HEK293 (cell line): ENCODE data around the gene FRMD4A.

ENCODE experiments used
- BCL6B ChIP-seq: fragments of 450-650 bp; formaldehyde crosslinking; IDR thresholded peaks from 2 replicates; pipeline ENCODE4 v1.5.1; 2017; ENCODE audit warnings: missing biosample characterization, missing genetic modification characterization
- GFI1B ChIP-seq: fragments of 450-650 bp; formaldehyde crosslinking; IDR thresholded peaks from 2 replicates; pipeline ENCODE4 v1.5.1; 2016; ENCODE audit warnings: missing biosample characterization, missing genetic modification characterization
- KLF16 ChIP-seq: fragments of 450-650 bp; formaldehyde crosslinking; IDR thresholded peaks from 2 replicates; pipeline ENCODE4 v1.5.1; 2017; ENCODE audit warnings: missing biosample characterization, missing genetic modification characterization
- TSHZ1 ChIP-seq: fragments of 450-650 bp; formaldehyde crosslinking; IDR thresholded peaks from 2 replicates; pipeline ENCODE4 v1.5.1; 2016; ENCODE audit warnings: missing biosample characterization, missing genetic modification characterization, borderline replicate concordance
- ZBTB1 ChIP-seq: fragments of 450-650 bp; formaldehyde crosslinking; IDR thresholded peaks from 2 replicates; pipeline ENCODE4 v1.5.1; 2016; ENCODE audit warnings: missing biosample characterization, missing genetic modification characterization
- ZBTB17 ChIP-seq: fragments of 450-650 bp; formaldehyde crosslinking; IDR thresholded peaks from 2 replicates; pipeline ENCODE4 v1.5.1; 2016; ENCODE audit warnings: missing biosample characterization, missing genetic modification characterization
- ZBTB49 ChIP-seq: fragments of 450-650 bp; formaldehyde crosslinking; IDR thresholded peaks from 2 replicates; pipeline ENCODE4 v1.5.1; 2016; ENCODE audit warnings: missing biosample characterization, missing genetic modification characterization, low read depth
- ZBTB7A ChIP-seq: fragments of 450-650 bp; formaldehyde crosslinking; IDR thresholded peaks from 2 replicates; pipeline ENCODE4 v1.5.1; 2016; ENCODE audit warnings: low read depth, missing biosample characterization, missing genetic modification characterization
- ZNF114 ChIP-seq: fragments of 450-650 bp; formaldehyde crosslinking; IDR thresholded peaks from 2 replicates; pipeline ENCODE4 v1.5.0; 2017; ENCODE audit warnings: missing biosample characterization, missing genetic modification characterization
- ZNF16 ChIP-seq: fragments of 450-650 bp; formaldehyde crosslinking; IDR thresholded peaks from 2 replicates; pipeline ENCODE4 v1.5.1; 2016; ENCODE audit warnings: low read depth, missing biosample characterization, missing genetic modification characterization
- ZNF18 ChIP-seq: fragments of 450-650 bp; formaldehyde crosslinking; IDR thresholded peaks from 2 replicates; pipeline ENCODE4 v1.5.1; 2016; ENCODE audit warnings: missing biosample characterization, missing genetic modification characterization
- ZNF214 ChIP-seq: fragments of 450-650 bp; formaldehyde crosslinking; IDR thresholded peaks from 2 replicates; pipeline ENCODE4 v1.5.1; 2017; ENCODE audit warnings: missing biosample characterization, mild to moderate bottlenecking, missing genetic modification characterization, borderline replicate concordance
- ZNF221 ChIP-seq: fragments of 450-650 bp; formaldehyde crosslinking; IDR thresholded peaks from 2 replicates; pipeline ENCODE4 v1.5.1; 2017; ENCODE audit warnings: missing biosample characterization, missing genetic modification characterization, borderline replicate concordance
- ZNF433 ChIP-seq: fragments of 450-650 bp; formaldehyde crosslinking; IDR thresholded peaks from 2 replicates; pipeline ENCODE4 v1.5.1; 2016; ENCODE audit warnings: missing biosample characterization, missing genetic modification characterization, low read depth
- ZNF48 ChIP-seq: fragments of 450-650 bp; formaldehyde crosslinking; IDR thresholded peaks from 2 replicates; pipeline ENCODE4 v1.5.1; 2016; ENCODE audit warnings: missing biosample characterization, missing genetic modification characterization
- ZNF530 ChIP-seq: fragments of 450-650 bp; formaldehyde crosslinking; IDR thresholded peaks from 2 replicates; pipeline ENCODE4 v1.5.1; 2016; ENCODE audit warnings: low read depth, missing biosample characterization, missing genetic modification characterization
- ZNF555 ChIP-seq: fragments of 450-650 bp; formaldehyde crosslinking; conservative IDR thresholded peaks from 2 replicates; pipeline ENCODE4 v1.5.1; 2017; ENCODE audit warnings: missing biosample characterization, mild to moderate bottlenecking, missing genetic modification characterization, inconsistent platforms
- ZNF610 ChIP-seq: fragments of 450-650 bp; formaldehyde crosslinking; IDR thresholded peaks from 2 replicates; pipeline ENCODE4 v1.5.1; 2016; ENCODE audit warnings: missing biosample characterization, missing genetic modification characterization, borderline replicate concordance
- ZNF626 ChIP-seq: fragments of 450-650 bp; sonication (Bioruptor Pico); formaldehyde crosslinking; IDR thresholded peaks from 2 replicates; pipeline ENCODE4 v1.5.1; 2018; ENCODE audit warnings: missing biosample characterization, missing genetic modification characterization, inconsistent platforms
- ZNF645 ChIP-seq: fragments of 450-650 bp; formaldehyde crosslinking; IDR thresholded peaks from 2 replicates; pipeline ENCODE4; 2016; ENCODE audit warnings: missing biosample characterization, missing genetic modification characterization
- ZNF704 ChIP-seq: fragments of 450-650 bp; formaldehyde crosslinking; IDR thresholded peaks from 2 replicates; pipeline ENCODE4 v1.5.1; 2016; ENCODE audit warnings: missing biosample characterization, missing genetic modification characterization
- ZNF777 ChIP-seq: fragments of 450-650 bp; formaldehyde crosslinking; IDR thresholded peaks from 2 replicates; pipeline ENCODE4 v1.5.1; 2017; ENCODE audit warnings: missing biosample characterization, missing genetic modification characterization, borderline replicate concordance
- ZSCAN16 ChIP-seq: fragments of 450-650 bp; formaldehyde crosslinking; IDR thresholded peaks from 2 replicates; pipeline ENCODE4 v1.5.1; 2016; ENCODE audit warnings: missing biosample characterization, missing genetic modification characterization
- TF ChIP-seq, protein P1 (sequence below): IDR thresholded peaks from 2 replicates; pipeline ENCODE4 v1.6.1; 2011; ENCODE audit warnings: mild to moderate bottlenecking, low read depth, low read length, borderline replicate concordance
- TF ChIP-seq, protein P2 (sequence below): fragments of 450-650 bp; formaldehyde crosslinking; IDR thresholded peaks from 2 replicates; pipeline ENCODE4 v1.5.1; 2016; ENCODE audit warnings: missing biosample characterization, missing genetic modification characterization

Gene FRMD4A

DNA sequence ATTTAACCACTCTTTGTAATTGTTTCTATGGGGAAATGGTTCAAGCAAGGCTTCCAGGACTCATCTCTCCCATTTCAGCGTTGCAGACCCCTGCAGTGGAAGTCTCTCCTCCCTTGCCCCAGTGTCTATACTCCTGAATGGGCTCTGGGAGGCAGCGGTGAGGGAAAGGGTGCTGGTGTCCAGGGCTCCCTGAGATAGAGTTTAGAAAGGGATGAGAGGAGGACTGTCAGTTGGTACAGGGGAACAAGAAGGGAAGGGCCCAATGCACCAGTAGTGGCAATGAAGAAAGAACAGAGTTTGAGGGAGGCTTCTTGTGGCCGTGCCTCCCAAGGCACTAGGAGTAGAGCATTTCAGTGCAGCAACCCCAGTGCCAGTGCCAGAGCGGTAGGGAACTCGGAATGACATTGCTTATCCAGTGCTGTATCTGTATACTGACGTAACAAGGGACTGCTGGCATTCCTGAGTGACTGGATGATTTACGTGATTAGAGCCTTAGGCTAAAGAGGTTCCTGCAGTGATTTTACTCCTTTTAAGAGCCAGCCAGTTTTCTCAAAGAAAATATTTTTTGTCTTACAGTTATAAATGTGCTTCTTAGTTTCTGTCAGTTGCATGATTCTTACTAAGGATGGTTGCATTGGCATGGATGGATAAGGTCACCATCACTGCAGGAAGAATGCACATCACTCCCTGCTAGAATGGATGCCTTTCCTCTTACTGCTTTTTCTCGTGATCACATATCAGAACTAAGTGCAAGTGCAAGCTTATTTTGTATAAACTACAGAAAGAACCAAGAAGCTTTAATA is 716.0 kb downstream of the FRMD4A start (continued):
- TF ChIP-seq, protein P1, sequence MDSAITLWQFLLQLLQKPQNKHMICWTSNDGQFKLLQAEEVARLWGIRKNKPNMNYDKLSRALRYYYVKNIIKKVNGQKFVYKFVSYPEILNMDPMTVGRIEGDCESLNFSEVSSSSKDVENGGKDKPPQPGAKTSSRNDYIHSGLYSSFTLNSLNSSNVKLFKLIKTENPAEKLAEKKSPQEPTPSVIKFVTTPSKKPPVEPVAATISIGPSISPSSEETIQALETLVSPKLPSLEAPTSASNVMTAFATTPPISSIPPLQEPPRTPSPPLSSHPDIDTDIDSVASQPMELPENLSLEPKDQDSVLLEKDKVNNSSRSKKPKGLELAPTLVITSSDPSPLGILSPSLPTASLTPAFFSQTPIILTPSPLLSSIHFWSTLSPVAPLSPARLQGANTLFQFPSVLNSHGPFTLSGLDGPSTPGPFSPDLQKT, result no peak
- TF ChIP-seq ZNF48 (tag by site-specific recombination), result no peak
- no peak for TF ChIP-seq ZNF221 (tag by site-specific recombination)
- TF ChIP-seq ZNF433 (tag by site-specific recombination), result no peak
- TF ChIP-seq ZNF555 (tag by site-specific recombination), result no peak
- no peak for TF ChIP-seq ZNF530 (tag by site-specific recombination)
- TF ChIP-seq ZNF626 (tag by site-specific recombination), result no peak
- TF ChIP-seq, protein P2, sequence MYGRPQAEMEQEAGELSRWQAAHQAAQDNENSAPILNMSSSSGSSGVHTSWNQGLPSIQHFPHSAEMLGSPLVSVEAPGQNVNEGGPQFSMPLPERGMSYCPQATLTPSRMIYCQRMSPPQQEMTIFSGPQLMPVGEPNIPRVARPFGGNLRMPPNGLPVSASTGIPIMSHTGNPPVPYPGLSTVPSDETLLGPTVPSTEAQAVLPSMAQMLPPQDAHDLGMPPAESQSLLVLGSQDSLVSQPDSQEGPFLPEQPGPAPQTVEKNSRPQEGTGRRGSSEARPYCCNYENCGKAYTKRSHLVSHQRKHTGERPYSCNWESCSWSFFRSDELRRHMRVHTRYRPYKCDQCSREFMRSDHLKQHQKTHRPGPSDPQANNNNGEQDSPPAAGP (tag by site-specific recombination), result no peak
- TF ChIP-seq ZBTB49 (tag by site-specific recombination), result no peak
- no peak for TF ChIP-seq KLF16 (tag by site-specific recombination)
- peak; percentile 39; the same call in 1 of the 2 replicates for TF ChIP-seq ZBTB17 (tag by site-specific recombination)
- TF ChIP-seq BCL6B (tag by site-specific recombination), result no peak
- no peak for TF ChIP-seq ZNF214 (tag by site-specific recombination)
- TF ChIP-seq ZNF645 (tag by site-specific recombination), result no peak
- TF ChIP-seq ZNF610 (tag by site-specific recombination), result no peak
- TF ChIP-seq ZNF704 (tag by site-specific recombination), result no peak
- TF ChIP-seq GFI1B, result peak; percentile 56; the same call in 1 of the 2 replicates
- TF ChIP-seq ZSCAN16 (tag by site-specific recombination), result no peak
- TF ChIP-seq ZBTB7A (tag by site-specific recombination), result no peak
- no peak for TF ChIP-seq ZNF18 (tag by site-specific recombination)
- no peak for TF ChIP-seq ZNF114 (tag by site-specific recombination)
- no peak for TF ChIP-seq ZNF16 (tag by site-specific recombination)
- peak; percentile 30; the same call in 1 of the 2 replicates for TF ChIP-seq TSHZ1
- TF ChIP-seq ZBTB1, result no peak
- no peak for TF ChIP-seq ZNF777 (tag by site-specific recombination)
